GM19099 (cell line): Measurements from ENCODE around the gene LGALS1.

Experiments
- POLR2A ChIP-seq: IDR thresholded peaks from 3 replicates; pipeline ENCODE4 v1.6.1; 2011; ENCODE audit warnings: low read depth; ENCODE audit not compliant: insufficient read length; ENCODE audit errors: extremely low read depth

The LGALS1 gene

GRCh38 chr22:37674951-37675929 lies at the start of gene LGALS1:
Gene LGALS1, plus strand, starts transcription at chr22:37675636. Its CDS starts 67 bp downstream, at chr22:37675703.
- TF ChIP-seq POLR2A, result peak; percentile 85

GRCh38 chr22:37625737-37626136 lies 49.7 kb upstream of the LGALS1 start:
- no peak for TF ChIP-seq POLR2A

- TF ChIP-seq POLR2A, result no peak
Observed at GRCh38 chr22:37626144-37626543, 49.3 kb upstream of the LGALS1 start.

- TF ChIP-seq POLR2A, result no peak
Observed at GRCh38 chr22:37626556-37627075, 48.8 kb upstream of the LGALS1 start.

- no peak for TF ChIP-seq POLR2A
Observed at GRCh38 chr22:37627121-37627520, 48.3 kb upstream of the LGALS1 start.

GRCh38 chr22:37627545-37627944 lies 47.9 kb upstream of the LGALS1 start:
- peak; percentile 19 for TF ChIP-seq POLR2A

- no peak for TF ChIP-seq POLR2A
Observed at GRCh38 chr22:37628830-37629229, 46.6 kb upstream of the LGALS1 start.

- TF ChIP-seq POLR2A, result no peak
Observed at GRCh38 chr22:37629928-37630327, 45.5 kb upstream of the LGALS1 start.

- no peak for TF ChIP-seq POLR2A
Observed at GRCh38 chr22:37630839-37631435, 44.5 kb upstream of the LGALS1 start.

- no peak for TF ChIP-seq POLR2A
Observed at GRCh38 chr22:37631448-37632173, 43.8 kb upstream of the LGALS1 start.

GRCh38 chr22:37632174-37633088 lies 43.0 kb upstream of the LGALS1 start:
- TF ChIP-seq POLR2A, result no peak

GRCh38 chr22:37633089-37633624 lies 42.3 kb upstream of the LGALS1 start:
- peak; percentile 33 for TF ChIP-seq POLR2A

GRCh38 chr22:37633625-37634416 lies 41.6 kb upstream of the LGALS1 start:
- peak; percentile 45 for TF ChIP-seq POLR2A
